Activated CD8-positive, alpha-beta memory T cell treated with anti-CD3 and anti-CD28 coated beads for 36 hours (primary cell): ENCODE results near the gene TMEM273. TPM values are rescaled to one million over a fixed set of nuclear protein-coding genes. Genes with fewer than 3 reads are reported as not detected.

Experiments used
- CTCF ChIA-PET: fragments of 350-600 bp; sonication (Branson Sonifier 250); formaldehyde crosslinking; loops from one replicate; lab custom pipeline; 2021; ENCODE audit warnings: antibody characterized with exemption; lab: Charles Lee
- POLR2A ChIA-PET: fragments of 350-600 bp; sonication (Branson Sonifier 250); formaldehyde crosslinking; loops from one replicate; lab custom pipeline; 2021; ENCODE audit warnings: antibody characterized with exemption; lab: Charles Lee
- total RNA-seq, 2 experiments: library from RNA; stranded (reverse); gene quantifications; one replicate each; pipeline ENCODE4 v1.2.3, GENCODE V29; 2021

Gene TMEM273
- total RNA-seq, 2 experiments from 2014 or later: 78.7 to 79.5 TPM

DNA sequence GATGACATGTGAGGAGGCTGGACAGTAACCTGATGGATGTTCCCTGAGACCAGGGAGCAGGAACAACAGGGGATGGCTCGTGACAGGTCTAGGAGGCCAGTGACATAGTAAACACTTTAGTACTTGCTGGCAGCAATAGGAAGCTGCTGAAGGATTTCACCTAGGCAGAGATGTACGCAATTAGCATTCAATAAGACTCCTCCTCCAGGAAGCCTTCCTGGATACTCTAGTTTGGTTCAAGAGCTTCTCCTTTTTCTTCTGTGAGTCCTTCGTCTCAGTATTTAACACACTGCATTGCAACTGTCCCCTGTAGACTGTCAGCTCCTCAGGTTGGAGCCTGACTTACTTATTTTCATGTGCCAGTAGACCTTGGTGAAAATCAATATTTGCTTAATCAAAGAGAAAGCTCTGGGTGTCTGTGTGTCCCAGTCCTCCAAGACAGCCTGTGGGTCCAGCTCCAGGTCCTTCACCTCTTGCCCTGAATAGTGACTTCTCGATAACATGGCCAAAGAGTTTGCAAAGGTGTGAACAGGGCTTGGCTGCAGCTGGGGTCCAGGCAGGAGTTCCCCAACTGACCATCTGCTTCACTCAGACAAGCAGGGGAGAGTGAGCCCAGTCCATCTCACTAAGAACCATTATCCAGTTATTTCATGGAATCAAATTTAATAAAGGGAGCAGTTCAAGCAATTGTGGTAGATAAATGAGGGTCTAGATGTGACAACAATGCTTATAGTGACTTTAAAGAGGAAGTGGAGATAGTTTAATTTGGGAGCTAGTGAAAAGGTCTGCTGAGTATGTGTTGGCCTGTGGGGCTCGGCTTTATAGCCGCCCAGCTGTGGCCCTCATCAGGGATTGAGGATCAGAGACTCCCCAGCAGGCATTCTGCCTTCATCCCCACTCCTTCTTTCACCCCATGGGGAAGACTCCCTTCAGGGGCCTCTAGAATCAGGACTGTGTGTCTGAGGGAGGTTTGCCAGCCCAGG lies 9.4 kb downstream of the TMEM273 start:
- ChIA-PET CTCF (interaction anchor here (0.7 kb wide), 1 partner anchor 335 kb away, joined by 3 read pairs; no protein-coding TSS in a partner anchor), POLR2A (no interaction called here)

DNA sequence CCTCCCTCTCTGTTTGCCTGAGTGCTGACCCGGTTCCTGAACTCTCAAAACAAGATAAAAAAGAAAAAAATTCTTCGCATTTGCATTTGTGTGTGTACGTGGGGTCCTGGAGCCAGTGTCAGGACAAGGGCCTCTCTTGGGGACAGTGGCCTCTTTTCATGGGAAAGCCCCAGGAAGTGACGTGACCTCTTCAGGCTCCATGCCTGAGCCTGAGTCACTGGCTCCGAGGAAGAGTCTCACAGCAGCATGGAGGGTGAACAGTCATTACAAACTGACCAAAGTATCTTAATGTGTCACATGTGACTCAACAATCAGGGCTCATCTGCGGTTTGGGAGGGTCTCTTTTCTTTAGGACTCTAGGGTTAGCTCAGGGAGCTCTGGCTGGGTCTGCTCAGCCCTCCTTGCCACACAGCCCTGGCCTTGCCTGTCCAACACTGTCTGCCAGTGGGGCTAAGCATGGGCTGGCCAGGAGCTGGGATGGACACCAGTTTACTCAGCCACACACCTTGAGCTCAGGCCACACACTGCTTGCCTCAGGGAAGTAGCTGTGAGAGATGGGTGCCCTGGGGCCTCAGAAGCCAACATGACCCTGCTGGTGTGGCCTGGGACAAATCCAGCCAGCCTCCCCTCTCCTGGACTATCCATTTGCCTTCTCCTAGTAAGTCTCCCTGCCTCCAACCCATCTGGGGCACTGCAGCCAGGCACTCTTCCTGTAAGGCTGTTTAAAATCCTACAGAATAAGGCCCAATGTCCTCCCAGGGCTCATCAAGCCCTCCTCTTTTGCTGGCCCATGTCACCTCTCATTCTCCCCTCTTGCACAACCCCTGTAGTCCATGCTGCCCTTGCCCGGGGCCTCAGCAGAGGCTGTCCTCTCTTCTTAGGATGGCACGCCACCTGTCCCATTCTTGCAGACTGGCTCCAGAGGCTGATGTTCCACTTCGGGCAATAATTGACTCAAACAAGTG lies 10.5 kb downstream of the TMEM273 start:
- ChIA-PET CTCF (interaction anchor here (1.5 kb wide), 1 partner anchor 13 kb away, joined by 3 read pairs; no protein-coding TSS in a partner anchor), POLR2A (no interaction called here)

DNA sequence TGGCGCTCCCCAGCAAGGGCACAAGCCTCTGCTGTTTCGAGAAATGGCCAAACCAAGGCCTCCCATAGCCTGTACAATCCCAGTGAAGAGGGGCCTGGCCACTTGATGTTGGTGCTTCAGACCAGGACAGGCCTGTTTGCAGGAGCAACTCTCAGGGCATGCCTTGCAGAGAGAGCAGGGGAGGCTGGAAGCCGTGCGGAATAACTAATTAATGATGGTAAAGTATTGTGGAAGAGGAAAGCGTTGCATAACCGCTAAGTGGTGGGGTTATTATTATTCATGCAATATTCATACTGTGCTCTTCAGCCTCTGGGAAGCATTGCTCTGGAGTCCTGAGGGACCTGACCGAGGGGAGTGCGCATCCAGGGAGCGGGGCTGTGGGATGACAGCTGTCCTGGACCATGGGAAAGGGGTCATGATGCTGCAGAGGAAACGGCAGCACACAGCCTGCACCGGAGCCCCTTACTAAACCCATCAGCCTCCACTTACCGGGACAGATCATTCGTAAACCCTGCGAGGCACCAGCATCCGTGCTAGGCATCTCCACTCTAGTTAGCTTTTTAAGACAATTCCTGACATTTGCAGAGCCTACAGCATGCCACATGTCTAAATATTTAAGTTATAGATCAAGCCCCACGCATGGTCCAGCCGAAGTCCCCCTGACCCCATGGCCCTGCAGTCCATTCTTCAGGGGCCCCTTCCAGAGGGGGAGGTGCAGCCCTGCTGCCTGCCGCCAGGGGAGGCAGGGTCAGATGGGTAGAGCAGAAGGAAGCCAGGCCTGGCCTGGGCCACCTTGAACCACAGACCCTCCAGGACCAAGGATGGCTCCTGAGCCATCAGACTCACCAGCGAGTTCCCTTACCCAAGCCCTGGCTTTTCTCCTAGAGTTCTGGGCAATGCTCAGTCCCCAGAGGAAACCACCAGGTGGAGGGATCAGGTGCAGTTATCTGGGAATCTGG lies 11.6 kb downstream of the TMEM273 start:
- CTCF ChIA-PET: interaction anchor here (1.5 kb wide), 1 partner anchor 12 kb away, joined by 3 read pairs; no protein-coding TSS in a partner anchor
- POLR2A ChIA-PET: no interaction called here

DNA sequence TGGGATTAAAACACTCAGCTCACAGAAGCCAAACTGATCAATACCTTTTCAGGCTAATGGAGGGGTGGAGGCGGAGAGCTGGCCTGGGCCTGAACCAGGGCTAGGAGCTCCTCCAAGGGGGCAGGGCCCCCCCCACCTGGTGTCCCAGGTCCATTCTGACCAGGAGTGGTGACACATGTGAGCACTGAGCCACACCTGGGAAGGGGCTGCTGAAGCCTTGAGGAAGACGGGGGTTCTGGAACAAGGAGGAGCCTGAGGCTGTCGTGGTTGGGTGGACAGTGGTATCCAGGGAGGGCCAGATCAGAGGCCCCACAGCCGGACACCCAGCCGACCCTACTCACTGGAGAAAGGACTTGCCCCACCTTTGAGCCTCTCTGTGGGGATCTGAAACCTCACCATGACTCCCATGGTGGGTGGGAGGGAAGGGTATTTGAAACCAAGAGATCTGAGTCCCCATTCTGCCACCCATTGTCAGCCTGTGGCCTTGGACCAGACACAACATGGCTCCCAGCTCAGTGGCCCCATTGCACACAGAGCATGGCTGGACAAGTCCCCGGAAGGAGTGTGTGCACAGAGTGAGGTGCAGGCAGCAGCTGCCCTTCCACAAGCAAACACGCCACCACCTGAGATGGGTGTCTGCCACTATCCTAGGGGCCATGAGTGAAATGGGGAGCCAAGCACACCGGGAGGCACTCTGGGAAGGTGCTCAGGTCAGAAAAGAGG lies 12.4 kb downstream of the TMEM273 start:
- ChIA-PET POLR2A (no interaction called here), CTCF (no interaction called here)

DNA sequence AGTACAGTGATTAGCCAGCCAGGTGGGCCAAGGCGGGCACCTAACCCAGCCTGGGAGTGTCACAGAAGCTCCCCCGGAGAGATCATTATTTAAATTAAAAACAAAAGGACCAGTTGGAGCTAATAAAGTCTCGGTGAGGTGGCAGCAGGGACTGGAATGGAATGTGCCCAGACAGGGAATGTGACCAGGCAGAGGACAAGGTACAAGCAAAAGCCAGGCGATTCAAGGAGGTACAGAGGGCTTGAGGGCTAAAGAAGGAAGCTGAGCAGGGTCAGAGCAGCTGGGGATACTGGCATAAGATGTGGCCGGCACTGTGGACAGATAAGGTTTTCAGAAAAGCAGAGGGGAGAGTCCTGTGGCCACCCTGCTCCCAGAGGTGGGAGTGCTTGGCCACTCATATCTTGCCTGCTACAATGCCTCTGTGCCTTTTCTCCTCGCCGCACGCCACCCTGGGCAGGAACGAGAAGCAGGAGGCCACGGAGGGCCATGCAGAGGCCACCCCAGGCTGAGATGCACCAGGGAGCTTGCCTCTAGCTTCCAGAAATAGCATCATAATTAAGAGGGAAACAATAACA lies 13.2 kb downstream of the TMEM273 start:
- CTCF ChIA-PET: interaction anchor here (1.4 kb wide), 1 partner anchor 11 kb away, joined by 3 read pairs; no protein-coding TSS in a partner anchor
- POLR2A ChIA-PET: no interaction called here

DNA sequence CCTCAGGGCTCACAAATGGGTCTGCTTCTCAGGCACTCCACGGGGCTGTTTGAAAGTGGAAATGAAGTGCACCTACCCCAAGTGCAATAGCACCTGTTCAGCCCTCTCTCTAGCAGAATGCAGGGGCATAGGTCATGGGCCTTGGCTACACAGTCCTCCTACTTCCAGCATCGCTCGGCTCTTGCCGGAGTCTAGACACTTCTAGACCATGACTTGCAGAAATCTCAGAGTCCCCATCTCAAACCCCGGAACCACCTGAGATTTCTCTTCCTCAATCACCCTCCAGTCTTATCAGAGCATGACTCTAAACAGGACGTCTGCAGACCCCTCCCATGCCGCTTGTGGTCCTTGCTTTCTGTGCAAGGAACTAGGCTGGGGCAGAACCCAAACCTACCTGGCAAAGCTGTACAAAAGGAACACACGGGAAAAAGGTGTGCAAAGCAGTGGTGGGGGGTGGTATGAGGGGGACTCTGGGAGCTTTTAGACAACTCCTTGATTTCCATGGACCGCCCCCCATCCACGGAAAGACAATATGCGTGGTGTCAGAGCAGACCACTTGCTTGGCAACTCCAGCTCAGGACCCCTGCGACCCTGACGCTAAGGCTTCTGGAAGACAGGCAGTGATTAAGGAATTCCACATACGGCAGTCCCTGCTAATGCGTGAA lies 13.8 kb downstream of the TMEM273 start:
- CTCF ChIA-PET: interaction anchor here (1.4 kb wide), 1 partner anchor 10 kb away, joined by 3 read pairs; no protein-coding TSS in a partner anchor
- POLR2A ChIA-PET: no interaction called here

DNA sequence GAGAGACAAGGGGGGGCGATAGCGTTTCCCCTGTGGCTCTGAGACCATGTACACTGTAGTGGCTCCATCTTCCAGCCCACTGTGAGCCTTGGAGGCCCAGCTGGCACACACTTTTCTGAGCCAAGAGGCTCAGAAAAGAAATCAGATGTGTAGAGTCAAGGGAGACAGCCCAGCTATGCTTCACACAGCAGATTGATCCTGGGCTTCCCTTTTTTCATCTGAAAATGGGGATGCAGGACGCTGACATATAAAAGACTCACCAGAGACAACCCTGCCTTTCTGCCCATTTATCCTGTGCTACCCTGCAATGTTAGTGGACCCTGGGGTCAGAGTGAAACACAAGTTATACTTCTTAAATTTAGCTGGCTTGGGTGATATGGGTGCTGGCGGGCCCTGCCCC lies 14.3 kb downstream of the TMEM273 start:
- ChIA-PET CTCF (interaction anchor here (0.8 to 1.4 kb wide), 2 partner anchors 10 to 16 kb away, joined by 3 read pairs; no protein-coding TSS in a partner anchor), POLR2A (no interaction called here)

DNA sequence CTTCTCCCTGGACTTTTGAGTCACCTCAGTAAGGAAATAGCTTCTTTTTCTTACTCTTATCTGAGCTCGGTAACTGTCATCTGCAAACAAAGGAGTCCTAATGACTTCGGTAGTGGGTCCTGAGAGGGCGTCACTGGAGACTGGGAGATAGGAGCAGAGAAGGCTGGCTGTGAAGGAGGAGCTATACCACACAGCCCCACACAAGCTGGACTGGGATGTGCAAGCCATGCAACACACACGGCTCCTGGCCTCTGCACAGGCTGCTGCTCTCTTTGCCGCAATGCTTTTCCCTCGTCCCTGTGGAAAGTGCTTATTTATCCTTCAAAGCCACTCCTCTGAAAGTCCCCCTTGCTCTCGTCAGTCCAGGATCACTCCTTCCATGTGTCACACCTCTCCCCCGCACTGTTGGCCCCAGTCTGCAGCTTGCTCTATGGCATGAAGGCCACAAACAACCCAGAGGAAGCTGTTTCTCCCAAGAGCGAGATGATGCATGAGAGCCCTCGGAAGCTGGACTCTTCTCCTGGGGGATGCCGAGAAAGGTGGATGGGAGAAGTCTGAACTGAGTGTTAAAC lies 14.9 kb downstream of the TMEM273 start:
- CTCF ChIA-PET: interaction anchor here (0.8 to 1.4 kb wide), 2 partner anchors 9 to 16 kb away, joined by 3 read pairs; no protein-coding TSS in a partner anchor
- POLR2A ChIA-PET: no interaction called here

DNA sequence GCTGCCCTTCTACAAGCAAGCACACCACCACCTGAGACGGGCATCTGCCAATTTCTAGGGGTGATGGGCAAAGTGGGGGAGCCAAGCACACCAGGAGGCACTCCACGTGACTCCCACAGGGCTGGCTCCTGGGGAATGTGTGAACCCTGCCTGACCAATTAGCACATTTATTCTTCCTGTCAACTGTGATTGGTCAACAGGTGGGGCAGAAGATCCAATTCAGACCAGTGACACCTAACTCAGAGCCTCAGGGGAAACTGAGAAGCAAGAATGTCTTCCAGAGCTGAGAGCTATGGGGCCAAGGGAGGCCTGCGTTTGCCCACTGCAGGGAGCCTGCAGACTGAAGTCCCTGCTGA lies 15.4 kb downstream of the TMEM273 start:
- ChIA-PET POLR2A (no interaction called here), CTCF (no interaction called here)

DNA sequence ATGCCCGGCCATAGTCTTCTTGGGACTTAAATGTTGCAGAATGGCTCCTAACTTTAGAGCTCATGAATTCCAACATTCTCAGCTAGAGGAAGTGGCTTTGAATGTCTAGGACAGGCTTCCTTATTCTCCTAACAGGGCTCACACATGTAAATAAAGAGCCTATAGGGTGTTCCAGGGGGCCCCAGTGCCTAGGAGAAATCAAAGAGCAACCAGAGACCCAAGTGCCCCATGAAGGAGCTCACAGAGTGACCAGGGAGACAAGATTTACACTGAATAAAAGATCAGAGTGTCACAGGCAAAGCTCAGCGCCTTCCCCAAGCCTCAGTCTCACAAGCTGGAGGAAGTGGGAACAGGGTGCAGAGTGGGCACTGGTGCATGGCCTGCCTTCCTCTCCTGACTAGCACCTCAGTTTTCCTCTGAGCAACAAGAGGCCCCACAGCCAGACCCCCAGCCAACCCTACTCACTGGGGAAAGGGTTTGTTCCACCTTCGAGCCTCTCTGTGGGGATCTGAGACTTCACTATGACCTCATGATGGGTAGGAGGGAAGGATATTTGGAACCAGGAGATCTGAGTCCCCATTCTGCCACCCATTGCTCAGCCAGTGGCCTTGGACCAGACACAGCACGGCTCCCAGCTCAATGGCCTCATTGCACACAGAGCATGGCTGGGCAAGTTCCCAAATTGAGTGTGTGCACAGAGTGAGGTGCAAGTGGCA lies 16.0 kb downstream of the TMEM273 start:
- POLR2A ChIA-PET: no interaction called here
- CTCF ChIA-PET: no interaction called here

DNA sequence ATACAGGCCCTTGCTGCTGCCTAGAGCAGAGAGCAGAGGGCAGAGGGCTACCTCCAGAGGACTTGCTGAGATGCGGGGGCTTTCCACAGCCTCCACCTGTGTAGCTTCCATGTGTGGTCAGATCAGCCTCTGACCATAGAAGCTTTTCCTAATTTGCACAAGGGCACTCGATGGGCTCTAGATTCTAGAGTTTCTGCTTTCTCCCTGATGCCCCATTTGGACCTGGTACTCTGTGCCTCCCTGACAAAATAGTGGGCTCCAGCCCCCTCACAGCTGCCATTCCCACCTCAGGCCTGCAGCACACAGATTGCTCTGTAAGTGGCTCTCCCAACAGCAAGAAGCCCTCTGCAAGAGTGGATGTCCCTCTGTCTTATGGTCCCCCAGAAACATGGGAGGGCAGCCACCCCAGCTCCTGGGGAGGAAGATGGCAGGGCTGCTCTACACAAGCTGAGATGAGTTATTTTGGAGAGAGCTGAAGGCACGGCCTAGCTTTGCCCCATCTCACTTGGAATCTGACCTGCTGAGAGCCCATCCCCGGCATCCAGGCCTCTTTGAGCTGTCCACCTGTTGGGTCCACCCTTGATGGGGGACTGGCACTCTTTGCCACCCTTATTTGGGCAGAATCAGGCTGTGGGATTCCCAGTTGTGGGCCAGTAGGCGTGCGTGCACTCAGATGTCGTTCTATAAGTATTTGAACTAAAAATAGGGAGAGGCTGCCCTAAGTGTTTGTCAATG lies 16.7 kb downstream of the TMEM273 start:
- ChIA-PET POLR2A (no interaction called here), CTCF (no interaction called here)

DNA sequence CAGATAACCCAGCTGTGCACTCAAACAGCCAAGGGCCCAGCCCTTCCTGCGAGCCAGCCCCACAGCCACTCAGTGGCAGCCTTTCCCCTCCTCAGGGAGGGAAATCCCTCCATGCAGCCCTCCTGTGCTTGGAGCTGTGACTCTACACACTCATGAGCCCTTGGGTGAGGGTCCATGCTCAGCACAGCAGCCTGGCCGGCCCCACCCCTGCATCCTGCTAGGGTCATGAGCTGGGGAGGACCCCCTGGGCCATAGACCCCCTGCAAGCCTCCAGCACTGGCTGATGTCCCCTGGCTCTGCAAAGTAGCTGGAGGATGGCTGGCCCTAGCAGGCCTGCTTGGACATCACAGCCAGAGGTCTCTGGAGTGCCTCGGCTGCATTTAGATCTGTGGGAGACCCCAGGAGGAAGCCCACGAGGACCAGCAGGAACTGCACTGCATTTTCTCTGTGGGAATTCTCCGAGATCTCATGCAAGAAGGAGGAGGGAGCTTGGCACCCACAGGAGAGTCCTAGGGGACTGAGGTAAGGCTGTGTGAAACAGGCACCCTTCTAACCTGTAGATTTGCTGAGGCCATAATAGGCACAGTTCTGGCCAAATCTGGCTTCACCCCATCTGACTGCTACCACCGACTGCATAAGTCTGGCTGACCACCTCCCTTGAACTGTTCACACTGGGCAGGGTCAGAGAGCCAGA lies 17.4 kb downstream of the TMEM273 start:
- POLR2A ChIA-PET: no interaction called here
- CTCF ChIA-PET: no interaction called here

DNA sequence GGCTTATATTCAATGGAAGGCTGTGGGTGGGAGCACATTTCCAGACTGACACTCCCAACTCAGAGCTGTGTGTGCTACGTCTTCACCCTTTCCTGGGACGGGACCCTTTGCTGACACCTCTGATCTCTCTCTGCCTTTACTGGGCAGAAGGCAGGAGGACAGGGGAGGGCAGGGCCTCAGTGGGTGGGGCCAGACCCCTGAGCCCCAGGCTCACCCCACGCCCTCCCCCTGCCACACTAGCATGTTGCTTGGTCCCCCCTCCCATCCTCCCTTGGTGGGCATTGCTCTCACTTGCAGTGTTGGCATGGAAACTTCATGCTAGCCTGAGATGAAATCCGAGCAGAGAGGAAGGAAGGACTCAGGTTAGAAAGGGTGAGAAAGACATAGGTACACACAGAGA lies 18.4 kb downstream of the TMEM273 start:
- CTCF ChIA-PET: no interaction called here
- POLR2A ChIA-PET: no interaction called here

DNA sequence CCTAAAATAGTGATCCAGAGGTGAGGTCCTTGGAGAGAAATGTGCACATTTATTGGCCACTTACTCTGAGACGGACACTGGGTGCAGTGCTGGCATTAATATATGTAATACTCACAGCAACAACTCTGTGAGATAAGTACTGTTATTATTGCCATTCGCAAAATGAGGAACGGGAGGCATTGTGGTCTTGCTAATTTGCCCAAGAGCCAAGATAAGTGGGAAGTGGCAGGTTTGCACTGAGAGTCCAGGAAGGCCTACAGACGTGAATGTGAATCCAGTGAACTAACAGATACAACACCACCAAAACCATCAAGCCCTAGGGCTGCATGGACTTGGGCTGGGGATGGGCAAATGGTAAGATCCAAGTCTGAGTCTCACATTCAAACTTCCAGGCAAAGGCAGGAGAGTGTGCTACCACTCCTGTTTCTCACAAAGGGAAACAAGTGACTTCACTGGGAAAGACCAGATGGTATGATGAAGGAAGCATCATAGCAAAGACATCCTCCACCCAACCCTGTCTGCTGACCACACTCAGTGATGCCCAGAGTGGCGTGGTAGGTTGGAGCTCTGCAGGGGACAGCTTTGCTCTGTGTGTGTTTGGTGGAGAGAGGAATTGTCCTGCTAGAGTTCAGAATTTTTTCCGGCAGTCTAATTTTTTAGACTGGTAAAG lies 19.2 kb downstream of the TMEM273 start:
- ChIA-PET POLR2A (no interaction called here), CTCF (no interaction called here)
